Left ventricle myocardium inferior (tissue), 1 donor: ENCODE measurements around the gene CCDC8. TPM values are rescaled to one million over a fixed set of nuclear protein-coding genes. Genes with fewer than 3 reads are reported as not detected.
"Not testable (repeated sequence)": the region's sequence is repeated elsewhere in the genome, so short reads cannot be mapped to it uniquely, and the experiment has no call there.

ENCODE experiments used
- DNase-seq: peaks from one replicate; pipeline ENCODE4 v3.0.0-alpha.2; 2020
- H3K27ac ChIP-seq: fragments of 200-600 bp; replicated peaks from 2 replicates; pipeline ENCODE4 v1.8.0; 2021
- H3K27me3 ChIP-seq: fragments of 200-600 bp; 2 replicates; pipeline ENCODE4 v1.8.0; 2021; ENCODE audit warnings: low read depth
- H3K36me3 ChIP-seq: fragments of 200-600 bp; 2 replicates; pipeline ENCODE4 v1.8.0; 2021
- H3K4me1 ChIP-seq: fragments of 200-600 bp; 2 replicates; pipeline ENCODE4 v1.8.0; 2021
- H3K4me3 ChIP-seq: fragments of 200-600 bp; 2 replicates; pipeline ENCODE4 v1.8.0; 2021; ENCODE audit warnings: mild to moderate bottlenecking, moderate library complexity
- H3K9me3 ChIP-seq: fragments of 200-600 bp; replicated peaks from 2 replicates; pipeline ENCODE4 v1.8.0; 2021
- CTCF ChIP-seq: fragments of 200-600 bp; IDR thresholded peaks from 2 replicates; pipeline ENCODE4 v1.8.0; 2021; ENCODE audit warnings: antibody characterized with exemption, mild to moderate bottlenecking, borderline replicate concordance
- intact Hi-C: fragments of 100-400 bp; cut with micrococcal nuclease; formaldehyde crosslinking; loops from one replicate; pipeline ENCODE4 v1.11.0; 2022
- total RNA-seq: library from RNA; stranded (reverse); fragmentation: NEBNext Ultra II Directional; extraction: Animal tissue kit (Norgen Biotek cat#: 25700); gene quantifications from one replicate; pipeline ENCODE4 v1.2.1, GENCODE V29; 2021
- donor health status: DM: no; HTN: yes; CAD: no; lungs with severe emphysema.

The CCDC8 gene
- total RNA-seq, 1 donor from 2014 or later, result 30.8 TPM

DNA sequence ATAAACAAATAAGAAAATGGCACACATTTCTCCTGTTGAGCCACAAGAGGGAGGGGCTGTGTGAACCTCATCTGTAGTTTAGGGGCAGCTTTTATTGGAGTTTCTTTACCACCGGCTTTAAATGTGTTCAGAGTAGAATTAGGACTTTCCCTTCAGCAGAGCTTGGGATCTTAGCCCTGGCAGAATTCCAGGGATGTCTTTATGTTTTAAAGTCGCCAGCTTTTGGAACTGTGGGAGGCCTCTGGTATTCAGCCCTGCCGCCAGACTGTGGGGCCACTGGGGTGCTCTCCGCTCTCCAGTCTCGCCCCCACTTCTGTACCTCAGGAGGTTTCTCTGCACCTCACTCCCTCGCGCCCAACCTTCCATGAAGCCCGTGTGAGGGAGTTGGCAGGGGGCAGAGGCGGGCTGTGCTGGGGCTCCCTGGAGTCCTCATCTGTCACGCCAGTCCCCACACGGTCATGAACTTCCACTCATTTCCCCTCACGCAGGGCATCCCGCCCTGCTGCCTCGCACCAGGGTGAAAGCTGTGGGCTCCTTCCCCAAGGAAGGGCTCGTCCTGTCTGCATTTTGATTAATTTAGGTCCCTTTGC is 31.5 kb downstream of the CCDC8 start:
- H3K4me1 ChIP-seq, result peaks cover 61% of the 10 kb centered on the region

DNA sequence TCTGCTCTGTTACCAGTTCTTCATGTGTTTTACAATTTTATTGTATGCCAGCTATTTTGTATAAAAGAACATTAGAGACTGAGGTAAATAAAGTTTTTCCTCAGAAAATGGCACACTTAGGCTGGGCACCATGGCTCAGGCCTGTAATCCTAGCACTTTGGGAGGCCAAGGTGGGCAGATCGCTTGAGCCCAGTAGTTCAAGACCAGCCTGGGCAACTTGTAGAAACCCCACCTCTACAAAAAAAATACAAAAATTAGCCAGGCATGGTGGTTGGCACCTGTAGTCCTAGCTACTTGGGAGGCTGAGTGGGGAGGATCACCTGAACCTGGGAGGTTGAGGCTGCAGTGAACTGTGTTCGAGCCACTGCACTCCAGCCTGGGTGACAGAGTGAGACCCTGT is 32.0 kb downstream of the CCDC8 start:
- Histone ChIP-seq H3K4me3 (no peak overlapping the region), H3K9me3 (no peaks in the 10 kb centered on the region), H3K27me3 (no peaks in the 10 kb centered on the region), H3K4me1 (peaks cover 65% of the 10 kb centered on the region), H3K36me3 (peaks cover 54% of the 10 kb centered on the region), H3K27ac (no peak overlapping the region)
- TF ChIP-seq CTCF, result no peak
- intact Hi-C loops, result no loop called here
- no peak for DNase-seq

More for the DNA sequence above, 31.5 kb downstream of the CCDC8 start:
- no peaks in the 10 kb centered on the region for H3K27me3 ChIP-seq
- no peak for DNase-seq
- H3K9me3 ChIP-seq, result no peaks in the 10 kb centered on the region
- intact Hi-C loops, result no loop called here
- no peak overlapping the region for H3K27ac ChIP-seq
- H3K36me3 ChIP-seq, result peaks cover 51% of the 10 kb centered on the region
- no peak for TF ChIP-seq CTCF
- H3K4me3 ChIP-seq, result no peak overlapping the region

DNA sequence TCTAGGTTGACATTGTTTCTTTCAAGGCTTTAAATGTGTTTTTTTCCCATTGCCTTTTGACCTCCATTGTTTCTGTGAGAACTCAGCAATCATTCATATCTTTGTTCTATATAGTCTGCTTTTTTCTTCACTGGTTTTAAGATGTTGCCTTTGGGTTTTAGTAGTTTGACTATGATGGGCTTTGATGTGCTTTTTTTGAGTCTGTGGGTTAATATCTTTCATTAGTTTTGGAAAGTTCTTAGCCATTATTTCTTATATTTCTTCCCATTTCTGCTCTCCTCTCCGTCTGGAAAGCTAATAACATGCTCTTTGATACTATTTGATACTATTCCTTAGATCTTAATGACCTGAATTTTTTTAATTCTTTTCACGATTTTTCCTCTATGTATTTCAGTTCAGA is 32.7 kb downstream of the CCDC8 start:
- intact Hi-C loops, result no loop called here

GRCh38 chr19:46378268-46378667 is 35.1 kb downstream of the CCDC8 start:
- H3K27me3 ChIP-seq, result no peaks in the 10 kb centered on the region
- H3K27ac ChIP-seq, result peak overlapping the region; percentile 77
- H3K36me3 ChIP-seq, result peaks cover 40% of the 10 kb centered on the region
- DNase-seq, result no peak
- H3K9me3 ChIP-seq, result no peaks in the 10 kb centered on the region
- peaks cover 59% of the 10 kb centered on the region for H3K4me1 ChIP-seq
- H3K4me3 ChIP-seq, result no peak overlapping the region
- intact Hi-C loops, result no loop called here
- TF ChIP-seq CTCF, result no peak

More for the DNA sequence above, 32.7 kb downstream of the CCDC8 start:
- Histone ChIP-seq H3K27me3 (no peaks in the 10 kb centered on the region), H3K9me3 (no peaks in the 10 kb centered on the region), H3K36me3 (peaks cover 57% of the 10 kb centered on the region), H3K27ac (peak overlapping the region; percentile 77), H3K4me3 (no peak overlapping the region), H3K4me1 (peaks cover 65% of the 10 kb centered on the region)
- TF ChIP-seq CTCF, result no peak
- no peak for DNase-seq

- TF ChIP-seq CTCF, result no peak
- peaks cover 24% of the 10 kb centered on the region for H3K36me3 ChIP-seq
- intact Hi-C loops, result no loop called here
These were observed 36.9 kb downstream of the CCDC8 start for GRCh38 chr19:46376241-46377153.

DNA sequence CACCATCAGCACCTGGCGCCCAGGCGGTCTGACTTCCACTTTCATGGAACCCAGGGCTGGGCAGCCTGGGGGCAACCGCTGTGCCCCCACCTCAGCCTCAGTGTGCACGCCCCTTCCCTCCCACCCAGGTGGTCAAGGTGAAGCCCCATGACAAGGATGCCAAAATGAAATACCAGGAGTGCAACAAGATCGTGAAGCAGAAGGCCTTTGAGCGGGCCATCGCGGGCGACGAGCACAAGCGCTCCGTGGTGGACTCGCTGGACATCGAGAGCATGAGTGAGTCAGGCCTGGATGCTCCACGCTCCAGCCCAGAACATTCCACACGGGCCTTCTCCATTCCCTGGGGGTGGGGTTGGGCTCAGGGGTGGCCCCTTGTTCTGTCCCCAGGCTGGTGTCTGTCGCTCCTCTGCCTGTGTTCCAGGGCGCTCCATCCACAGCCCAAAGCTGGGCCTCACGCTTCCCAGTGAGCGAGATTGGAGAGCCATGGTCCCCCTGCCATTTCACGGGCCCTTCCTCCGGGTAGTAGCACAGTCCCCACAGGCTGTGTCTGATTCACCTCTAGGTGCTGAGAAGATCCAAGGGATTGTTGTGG is 37.8 kb downstream of the CCDC8 start:
- H3K4me3 ChIP-seq, H3K27ac ChIP-seq, H3K27me3 ChIP-seq, H3K9me3 ChIP-seq, DNase-seq, intact Hi-C loops: not testable (repeated sequence)
- Histone ChIP-seq H3K4me1 (peaks cover 76% of the 10 kb centered on the region), H3K36me3 (peaks cover 23% of the 10 kb centered on the region)

More at GRCh38 chr19:46376241-46377153, 36.9 kb downstream of the CCDC8 start:
- Histone ChIP-seq H3K9me3 (no peaks in the 10 kb centered on the region), H3K4me3 (no peak overlapping the region), H3K27ac (no peak overlapping the region), H3K27me3 (no peaks in the 10 kb centered on the region), H3K4me1 (peaks cover 71% of the 10 kb centered on the region)
- no peak for DNase-seq
